ENCODE data around the gene SDF2.

Gene SDF2

GRCh38 chr17:28598799-28599310, 62.9 kb downstream of the SDF2 start, which contains the start of gene SPAG5:
Gene SPAG5, minus strand, starts transcription at chr17:28599025. Its CDS starts 79 bp downstream, at chr17:28598946.
- Histone ChIP-seq H3K9me3 (ENCODE audit: control insufficient read depth, insufficient read depth, low read length) (no peaks in the 10 kb centered on the region), H3K36me3 (ENCODE audit: insufficient read depth, low read length) (no peaks in the 10 kb centered on the region), H3K4me1 (ENCODE audit: insufficient read depth, low read length) (peaks cover 5% of the 10 kb centered on the region; the same call in 1 of the 2 replicates), H3K9ac (ENCODE audit: low read depth, low read length) (peak within 1 kb of the TSS; percentile 98)

GRCh38 chr17:28598389-28598788, 63.3 kb downstream of the SDF2 start:
- peaks cover 5% of the 10 kb centered on the region; the same call in 1 of the 2 replicates for H3K4me1 ChIP-seq (ENCODE audit: insufficient read depth, low read length)
- peak overlapping the region; percentile 98 for H3K9ac ChIP-seq (ENCODE audit: low read depth, low read length)
- 0 out of 2 replicates have a peak, but pooled peaks cover under 1% of the 10 kb centered on the region for H3K36me3 ChIP-seq (ENCODE audit: insufficient read depth, low read length)
- no peaks in the 10 kb centered on the region for H3K9me3 ChIP-seq (ENCODE audit: control insufficient read depth, insufficient read depth, low read length)
